RCC 7860 (cell line): ENCODE results near the gene PLB1.
"Not testable (repeated sequence)": the region's sequence is repeated elsewhere in the genome, so short reads cannot be mapped to it uniquely, and the experiment has no call there.

Experiments
- DNase-seq: peaks from one replicate; pipeline ENCODE4 v3.0.0-alpha.2; 2015; ENCODE audit warnings: low spot score
- FAIRE-seq: peaks from 2 replicates; lab custom pipeline; 2012; peaks lifted over from hg19 to GRCh38; lab: Jason Lieb, UNC

The PLB1 gene

GRCh38 chr2:28533044-28533680 is 37.3 kb downstream of the PLB1 start:
- FAIRE-seq = no peak
- no peak for DNase-seq

DNA sequence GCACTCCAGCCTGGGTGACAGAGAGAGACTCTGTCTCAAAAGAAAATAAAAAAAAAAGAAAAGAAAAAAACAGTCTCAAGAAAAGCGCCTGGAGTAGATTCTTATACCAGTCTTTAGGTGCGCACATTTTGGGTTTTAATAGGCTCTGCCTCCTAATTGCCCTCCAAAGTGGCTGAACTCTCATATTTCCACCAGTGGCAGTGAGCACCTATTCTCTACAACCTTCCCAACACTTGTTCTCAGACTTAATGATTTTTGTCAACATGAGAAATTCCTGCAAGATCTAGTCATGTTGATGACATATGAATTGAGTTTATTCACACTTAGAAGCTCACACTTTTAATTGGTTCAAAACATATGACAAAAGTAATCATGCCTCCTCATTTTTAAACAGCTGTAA is 39.0 kb downstream of the PLB1 start:
- FAIRE-seq (no peak), DNase-seq (no peak)

DNA sequence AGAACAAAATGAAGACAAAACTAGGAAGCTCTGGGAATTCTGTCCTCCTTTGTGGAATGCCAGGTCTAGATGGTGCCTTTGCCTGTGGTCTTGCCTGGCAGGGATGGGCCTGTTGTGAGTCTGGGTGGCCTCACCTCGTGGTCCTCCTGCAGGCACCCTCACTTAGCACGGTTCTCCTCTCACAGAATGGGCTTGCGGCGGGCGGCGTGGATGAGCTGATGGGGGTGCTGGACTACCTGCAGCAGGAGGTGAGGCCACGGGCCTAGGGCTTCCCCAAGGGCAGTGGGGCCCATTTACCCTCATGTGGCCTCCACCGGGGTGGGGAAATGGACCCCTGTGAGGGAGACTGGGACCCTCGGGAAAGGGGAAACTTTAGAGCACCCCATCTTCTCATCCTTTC is 42.3 kb downstream of the PLB1 start:
- FAIRE-seq = no peak

DNA sequence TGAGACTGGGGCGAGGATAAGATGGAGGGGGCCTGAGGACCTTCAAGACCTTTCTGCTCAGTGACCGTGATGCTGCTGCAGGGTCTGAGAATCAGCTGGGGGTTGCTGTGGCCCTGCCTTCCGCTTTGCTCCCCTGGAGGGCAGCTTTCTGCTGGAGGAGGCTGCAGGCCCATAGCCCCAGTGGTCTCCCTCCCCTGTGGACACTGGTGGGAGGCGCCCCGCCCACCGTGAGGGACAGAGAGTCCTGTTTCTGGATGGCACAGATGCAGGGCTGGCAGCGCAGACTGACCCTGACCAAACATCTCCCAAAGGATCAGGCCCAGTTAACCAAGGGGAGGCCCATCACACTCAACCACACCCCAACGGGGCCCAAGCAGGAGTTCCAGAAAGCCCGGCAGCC is 42.8 kb downstream of the PLB1 start:
- no peak for FAIRE-seq
- DNase-seq = no peak

More for the DNA sequence above, 42.3 kb downstream of the PLB1 start:
- DNase-seq = no peak

DNA sequence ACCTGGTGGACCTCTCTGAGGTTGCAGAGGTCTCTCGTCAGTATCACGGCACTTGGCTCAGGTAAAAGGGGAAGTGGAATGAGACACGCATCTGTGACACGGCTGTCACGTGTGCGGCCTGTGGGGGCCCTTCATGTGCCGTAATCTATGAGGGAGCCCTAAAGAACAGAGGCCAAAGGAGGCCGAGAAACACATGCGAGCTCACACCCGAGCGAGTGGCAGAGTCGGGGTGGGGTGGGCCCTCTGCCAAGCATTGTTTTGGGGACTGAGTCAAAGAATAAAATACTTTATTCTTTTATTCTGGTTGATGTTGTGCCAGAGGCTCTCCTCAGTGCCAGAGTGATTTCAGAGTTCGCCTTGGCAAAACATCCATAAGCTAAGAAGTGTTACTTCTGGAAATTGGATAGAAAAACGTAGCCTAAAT is 43.3 kb downstream of the PLB1 start:
- DNase-seq (no peak), FAIRE-seq (no peak)

- no peak for FAIRE-seq
- no peak for DNase-seq
Measured at GRCh38 chr2:28543316-28544035, 47.6 kb downstream of the PLB1 start.

GRCh38 chr2:28544036-28544346 is 48.1 kb downstream of the PLB1 start:
- FAIRE-seq (no peak), DNase-seq (no peak)

- DNase-seq (no peak), FAIRE-seq (no peak)
Measured at GRCh38 chr2:28544405-28544921, 48.6 kb downstream of the PLB1 start.

DNA sequence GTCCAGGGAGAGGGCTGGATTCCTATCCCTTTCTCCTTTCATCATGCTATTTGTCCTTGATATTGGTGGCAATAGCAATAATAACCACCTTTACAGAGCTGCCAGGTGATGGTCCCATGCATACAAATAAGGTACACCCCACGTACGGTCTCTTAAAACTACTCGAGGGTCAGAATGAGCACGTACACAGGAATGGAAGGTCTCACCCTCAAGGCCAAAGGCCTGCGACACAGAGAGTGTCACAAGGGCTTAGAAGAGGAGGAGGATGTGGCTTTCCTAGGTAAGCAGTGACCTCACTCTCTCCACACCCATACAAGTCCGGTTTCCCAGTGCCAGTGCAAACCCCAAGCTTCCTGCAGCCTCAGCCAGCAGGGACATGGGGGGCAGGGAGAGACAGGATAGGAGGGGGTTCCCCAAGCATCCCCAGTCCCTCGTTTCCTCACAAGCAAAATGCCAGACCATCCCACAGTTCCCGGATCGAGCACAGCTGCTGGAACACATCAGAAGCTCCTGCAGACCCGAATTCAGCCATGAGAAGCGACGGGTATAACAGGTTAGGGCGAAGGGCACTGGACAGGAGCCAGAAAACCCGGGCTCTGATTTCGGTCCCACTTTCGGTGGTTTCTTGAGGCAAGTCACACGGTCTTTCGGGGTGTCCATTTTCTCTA is 49.2 kb downstream of the PLB1 start:
- DNase-seq = peak; percentile 44
- FAIRE-seq = no peak

- DNase-seq (no peak), FAIRE-seq (no peak)
Measured at GRCh38 chr2:28545590-28546200, 49.8 kb downstream of the PLB1 start.

- no peak for FAIRE-seq
Measured at GRCh38 chr2:28546242-28546641, 50.4 kb downstream of the PLB1 start.

DNA sequence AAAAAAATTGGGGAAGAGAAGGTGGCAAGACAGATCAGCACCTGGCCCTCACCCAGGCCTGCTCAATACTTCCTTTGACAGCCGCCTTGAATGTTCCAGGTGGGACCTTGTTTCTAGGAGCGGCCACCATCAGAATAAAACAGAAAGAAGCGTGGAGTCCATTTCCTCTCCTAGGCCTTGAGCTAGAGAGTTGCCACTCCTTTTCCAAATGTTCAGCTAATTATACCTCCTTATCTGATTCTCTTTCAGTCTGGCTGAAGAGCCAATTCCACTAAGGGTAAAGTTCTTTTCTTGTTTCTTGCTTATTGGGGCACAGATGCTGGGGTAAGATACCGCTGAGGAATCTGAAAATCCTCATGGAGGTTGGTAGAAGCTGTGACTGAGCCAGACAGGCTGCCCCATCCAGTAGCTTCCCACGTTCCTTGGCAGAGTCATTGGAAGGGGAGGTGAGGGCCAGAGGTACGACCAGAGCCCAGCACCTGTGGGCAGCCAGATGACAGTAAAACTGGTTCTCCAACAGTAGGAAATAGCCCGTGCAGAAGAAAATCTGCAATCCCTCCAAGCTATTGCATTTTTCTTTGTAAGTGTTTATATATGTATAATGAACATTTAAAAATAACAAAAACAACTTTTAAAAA is 51.5 kb downstream of the PLB1 start:
- FAIRE-seq (no peak), DNase-seq (no peak)

More at GRCh38 chr2:28546242-28546641, 50.4 kb downstream of the PLB1 start:
- DNase-seq = no peak

DNA sequence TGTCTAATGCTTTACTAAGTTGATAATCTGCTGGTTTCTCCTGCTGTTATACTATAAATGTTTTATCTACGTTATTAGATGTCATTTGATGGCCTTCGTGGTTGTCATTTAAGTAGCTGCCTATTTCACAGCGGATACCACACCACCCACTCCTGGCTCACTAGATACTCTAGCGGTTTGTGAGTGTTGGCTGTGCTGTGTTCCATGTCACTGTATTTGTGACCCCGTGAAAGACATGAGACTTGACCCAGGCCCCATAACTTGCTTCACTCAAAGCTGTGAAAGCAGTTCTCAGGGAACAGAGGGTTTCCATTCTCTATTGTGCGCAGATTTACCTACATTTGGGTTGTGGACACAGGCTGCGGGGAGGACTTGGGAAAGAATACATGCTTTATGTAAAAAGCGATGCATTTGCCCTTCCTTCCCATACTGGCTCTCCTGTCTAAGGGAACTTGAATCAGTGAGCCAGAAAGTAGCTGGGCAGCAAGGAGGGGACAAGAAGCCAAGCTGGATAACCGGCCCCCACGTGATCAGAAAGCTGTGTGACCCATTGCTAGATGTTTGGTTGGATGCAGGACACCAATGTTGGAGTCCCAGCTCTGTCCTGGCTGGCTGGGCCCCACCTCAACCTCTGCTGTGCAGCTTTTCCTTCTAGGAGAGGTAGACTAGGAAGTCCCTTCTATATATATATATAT is 52.2 kb downstream of the PLB1 start:
- FAIRE-seq (no peak), DNase-seq (no peak)

GRCh38 chr2:28550345-28550744 is 54.5 kb downstream of the PLB1 start:
- not testable (repeated sequence) for FAIRE-seq

DNA sequence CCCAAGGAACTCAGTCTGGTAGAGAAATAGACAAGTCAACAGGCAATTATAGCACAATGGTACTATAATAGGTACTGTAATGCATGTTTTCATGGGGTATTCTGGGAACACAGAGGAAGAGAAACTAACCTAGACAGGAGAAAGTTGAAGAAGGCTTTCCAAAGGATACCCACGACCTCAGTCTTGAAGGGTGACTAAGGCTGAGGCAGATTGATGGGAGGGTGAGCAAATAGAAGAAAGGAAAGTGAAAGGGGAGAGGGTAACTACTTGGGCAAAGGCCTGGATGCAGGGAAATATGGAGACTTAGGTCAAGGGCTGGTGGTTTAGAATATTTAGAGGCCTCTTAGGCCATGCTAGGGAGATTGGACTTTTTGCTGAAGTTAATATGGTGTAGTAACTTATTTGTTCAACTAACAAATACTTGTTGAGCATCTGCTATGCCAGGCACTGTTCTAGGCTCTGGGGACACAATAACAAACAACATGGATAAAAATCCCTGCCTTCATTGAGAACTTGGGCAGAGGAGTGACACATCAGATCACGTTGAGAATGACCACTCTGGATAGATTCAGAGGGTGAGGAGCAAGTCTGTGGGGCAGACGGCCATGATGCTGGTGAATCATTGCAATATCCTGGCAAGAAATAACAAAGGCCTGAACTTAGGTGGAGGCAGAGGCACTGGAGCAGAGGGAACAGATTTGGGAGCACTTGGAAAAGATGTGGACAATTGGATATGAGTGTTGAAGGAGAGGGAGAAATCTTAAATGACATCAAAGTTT is 56.4 kb downstream of the PLB1 start:
- peak; percentile 51 for DNase-seq

More at GRCh38 chr2:28550345-28550744, 54.5 kb downstream of the PLB1 start:
- DNase-seq = not testable (repeated sequence)

GRCh38 chr2:28556303-28556702 is 60.4 kb downstream of the PLB1 start:
- DNase-seq (no peak), FAIRE-seq (no peak)

More for the DNA sequence above, 56.4 kb downstream of the PLB1 start:
- FAIRE-seq = peak; percentile 55

DNA sequence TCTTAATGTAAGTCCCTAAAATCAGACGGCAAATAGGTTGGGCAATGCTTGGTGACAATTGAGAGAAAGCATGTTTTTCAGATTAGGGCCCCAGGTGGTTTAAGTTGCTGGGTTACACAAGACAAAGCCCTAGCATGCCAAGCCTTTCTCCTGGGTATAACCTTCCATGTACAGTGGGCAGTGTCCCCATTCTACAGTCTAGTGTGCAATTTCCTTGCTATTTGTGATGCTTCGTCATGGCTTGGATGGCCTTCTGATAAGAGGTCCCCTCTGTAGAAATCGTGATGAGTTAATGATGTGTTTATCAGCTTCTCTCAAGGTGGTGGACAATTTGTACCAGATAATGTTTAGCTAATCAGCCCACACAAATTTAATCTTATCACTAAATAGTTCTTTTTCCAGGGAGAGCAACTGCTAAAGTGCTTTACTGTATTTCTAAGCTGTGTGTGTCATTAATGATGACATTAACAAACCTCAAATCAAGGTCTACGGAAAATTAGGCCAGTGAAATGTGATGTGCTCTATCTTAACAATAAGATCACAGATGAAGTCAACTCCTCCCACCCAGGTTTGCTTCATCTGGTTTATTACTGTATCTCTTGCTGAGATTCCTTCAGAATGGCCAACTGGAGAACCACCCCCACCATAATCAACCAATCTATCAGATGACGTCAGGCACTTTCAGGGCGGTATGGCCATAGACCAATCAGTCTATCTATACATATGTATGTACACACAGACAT is 61.7 kb downstream of the PLB1 start:
- FAIRE-seq (no peak), DNase-seq (no peak)

- no peak for DNase-seq
- no peak for FAIRE-seq
Measured at GRCh38 chr2:28558158-28558820, 62.4 kb downstream of the PLB1 start.
